Activated CD4-positive, alpha-beta T cell treated with anti-CD3 and anti-CD28 coated beads for 4 hours (primary cell): ENCODE data around the gene NKAIN2.
"Not testable (repeated sequence)": the region's sequence is repeated elsewhere in the genome, so short reads cannot be mapped to it uniquely, and the experiment has no call there.

Experiments
- DNase-seq, 2 donors: peaks; one replicate each; pipeline ENCODE4 v3.0.0-alpha.2; 2020

Gene NKAIN2

GRCh38 chr6:123972600-123973294 lies 169.1 kb downstream of the NKAIN2 start:
- DNase-seq = no peak

GRCh38 chr6:123980311-123980710 lies 176.6 kb downstream of the NKAIN2 start:
- DNase-seq = no peak

GRCh38 chr6:123986938-123987337 lies 183.3 kb downstream of the NKAIN2 start:
- no peak for DNase-seq

- DNase-seq = not testable (repeated sequence)
These were observed 186.3 kb downstream of the NKAIN2 start for GRCh38 chr6:123989918-123990317.

- no peak for DNase-seq
These were observed 186.7 kb downstream of the NKAIN2 start for GRCh38 chr6:123990376-123990775.

- no peak for DNase-seq
These were observed 190.5 kb downstream of the NKAIN2 start for GRCh38 chr6:123994168-123994567.

- no peak for DNase-seq
These were observed 191.4 kb downstream of the NKAIN2 start for GRCh38 chr6:123994891-123995635.

- no peak for DNase-seq
These were observed 193.6 kb downstream of the NKAIN2 start for GRCh38 chr6:123997223-123997622.

GRCh38 chr6:124002377-124003081 lies 198.9 kb downstream of the NKAIN2 start:
- no peak for DNase-seq

- DNase-seq = no peak
These were observed 203.6 kb downstream of the NKAIN2 start for GRCh38 chr6:124007266-124007665.

GRCh38 chr6:124008000-124008987 lies 204.6 kb downstream of the NKAIN2 start:
- no peak for DNase-seq

- no peak for DNase-seq
These were observed 205.5 kb downstream of the NKAIN2 start for GRCh38 chr6:124008988-124009765.

GRCh38 chr6:124010574-124010973 lies 206.9 kb downstream of the NKAIN2 start:
- DNase-seq = no peak

- no peak for DNase-seq
These were observed 207.5 kb downstream of the NKAIN2 start for GRCh38 chr6:124011180-124011579.

- DNase-seq = not testable (repeated sequence)
These were observed 218.4 kb downstream of the NKAIN2 start for GRCh38 chr6:124022051-124022450.

- DNase-seq = no peak
These were observed 219.0 kb downstream of the NKAIN2 start for GRCh38 chr6:124022641-124023040.

- no peak for DNase-seq
These were observed 223.0 kb downstream of the NKAIN2 start for GRCh38 chr6:124026694-124027093.

- no peak for DNase-seq
These were observed 223.7 kb downstream of the NKAIN2 start for GRCh38 chr6:124027392-124027791.

GRCh38 chr6:124028117-124028516 lies 224.5 kb downstream of the NKAIN2 start:
- no peak for DNase-seq

GRCh38 chr6:124029567-124029966 lies 225.9 kb downstream of the NKAIN2 start:
- DNase-seq = no peak

- DNase-seq = no peak
These were observed 229.8 kb downstream of the NKAIN2 start for GRCh38 chr6:124033501-124033900.

GRCh38 chr6:124036384-124036783 lies 232.7 kb downstream of the NKAIN2 start:
- DNase-seq = no peak
